ENCODE results near the gene PRTFDC1. TPM values are rescaled to one million over a fixed set of nuclear protein-coding genes. Genes with fewer than 3 reads are reported as not detected.
A peak's percentile ranks its signal among the peaks of the same experiment; 100 is the strongest.

The PRTFDC1 gene
- total and polyA plus RNA-seq, 2 donors (not counting 1 experiment from before 2014, with no cell fraction given): 26.9 to 32.7 TPM

DNA sequence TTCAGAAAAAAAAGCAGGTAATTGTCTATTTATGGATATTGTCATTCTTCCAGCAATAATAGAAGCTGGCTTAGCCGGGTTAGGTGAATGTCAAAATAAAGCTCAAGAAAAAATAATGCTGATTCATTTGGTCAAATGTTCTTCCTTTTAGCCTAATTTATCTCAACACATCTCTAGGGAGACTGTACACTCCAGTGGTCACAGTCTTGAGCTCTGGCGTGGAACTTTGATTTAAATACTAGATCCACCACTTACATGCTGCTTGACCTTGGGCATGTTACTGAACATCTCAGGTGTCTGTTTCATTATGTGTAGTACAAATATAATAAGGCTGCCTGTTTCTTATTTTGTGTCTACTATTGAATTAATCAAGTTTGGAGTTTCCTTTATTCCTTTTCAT, 22.0 kb downstream of the PRTFDC1 start:
- Histone ChIP-seq H4K20me1 (ENCODE audit: control insufficient read depth, extremely low read depth, insufficient read depth, low read length) (no peaks in the 10 kb centered on the region), H3K9ac (ENCODE audit: insufficient read depth, low read length) (no peak overlapping the region), H3K27me3 (ENCODE audit: control insufficient read depth, insufficient read depth, low read length) (no peaks in the 10 kb centered on the region), H3K4me2 (ENCODE audit: extremely low read depth, insufficient read depth, low read length) (no peak overlapping the region), H3K4me1 (ENCODE audit: control insufficient read depth, extremely low read depth, insufficient read depth, low read length) (no peaks in the 10 kb centered on the region), H3K4me3 (replicated peaks in 1 of 4; ENCODE audit: control extremely low read depth in 1 of 4, insufficient read depth in 1 of 4, low read depth in 3 of 4, low read length in 4 of 4) (no peak overlapping the region), H3K27ac (ENCODE audit: insufficient read depth, low read length) (no peak overlapping the region), H3K9me3 (ENCODE audit: control insufficient read depth, insufficient read depth, low read depth, low read length) (no peaks in the 10 kb centered on the region), H3K79me2 (ENCODE audit: control insufficient read depth, insufficient read depth, low read length) (no peaks in the 10 kb centered on the region), H3K36me3 (ENCODE audit: control insufficient read depth, insufficient read depth, low read length) (no peaks in the 10 kb centered on the region), H2AFZ (ENCODE audit: low read length) (no peak overlapping the region)
- TF ChIP-seq, protein P1, sequence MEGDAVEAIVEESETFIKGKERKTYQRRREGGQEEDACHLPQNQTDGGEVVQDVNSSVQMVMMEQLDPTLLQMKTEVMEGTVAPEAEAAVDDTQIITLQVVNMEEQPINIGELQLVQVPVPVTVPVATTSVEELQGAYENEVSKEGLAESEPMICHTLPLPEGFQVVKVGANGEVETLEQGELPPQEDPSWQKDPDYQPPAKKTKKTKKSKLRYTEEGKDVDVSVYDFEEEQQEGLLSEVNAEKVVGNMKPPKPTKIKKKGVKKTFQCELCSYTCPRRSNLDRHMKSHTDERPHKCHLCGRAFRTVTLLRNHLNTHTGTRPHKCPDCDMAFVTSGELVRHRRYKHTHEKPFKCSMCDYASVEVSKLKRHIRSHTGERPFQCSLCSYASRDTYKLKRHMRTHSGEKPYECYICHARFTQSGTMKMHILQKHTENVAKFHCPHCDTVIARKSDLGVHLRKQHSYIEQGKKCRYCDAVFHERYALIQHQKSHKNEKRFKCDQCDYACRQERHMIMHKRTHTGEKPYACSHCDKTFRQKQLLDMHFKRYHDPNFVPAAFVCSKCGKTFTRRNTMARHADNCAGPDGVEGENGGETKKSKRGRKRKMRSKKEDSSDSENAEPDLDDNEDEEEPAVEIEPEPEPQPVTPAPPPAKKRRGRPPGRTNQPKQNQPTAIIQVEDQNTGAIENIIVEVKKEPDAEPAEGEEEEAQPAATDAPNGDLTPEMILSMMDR (conservative IDR thresholded peaks at IDR 0.05 in 1 of 2, IDR thresholded peaks at IDR 0.05 in 1 of 2; ENCODE audit: low read depth in 1 of 2, low read length in 2 of 2): no peak
- TF ChIP-seq EZH2 (IDR thresholded peaks at IDR 0.05; ENCODE audit: low read length, missing control alignments): no peak
- DNase-seq (ENCODE audit: low read depth in 2 of 2): no peak

DNA sequence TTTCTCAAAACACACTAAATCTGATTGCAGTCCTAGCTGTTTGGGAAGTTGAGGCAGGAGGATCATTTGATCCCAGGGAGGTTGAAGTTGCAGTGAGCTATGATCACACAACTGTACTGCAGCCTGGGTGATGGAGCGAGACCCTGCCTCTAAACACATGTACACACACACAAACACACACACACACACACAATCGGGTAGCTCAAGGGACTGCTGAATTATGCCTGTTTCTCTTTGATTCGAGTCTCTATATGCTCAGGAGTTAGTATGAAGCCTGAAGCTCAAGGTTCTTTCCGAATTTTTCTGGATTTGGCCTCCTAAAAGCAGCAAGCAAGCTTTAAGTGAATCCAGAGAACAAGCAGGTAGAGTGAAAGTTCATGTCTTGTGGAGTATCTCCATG, 22.5 kb downstream of the PRTFDC1 start:
- no peak overlapping the region for H2AFZ ChIP-seq (ENCODE audit: low read length)
- no peaks in the 10 kb centered on the region for H3K4me1 ChIP-seq (ENCODE audit: control insufficient read depth, extremely low read depth, insufficient read depth, low read length)
- H3K27me3 ChIP-seq (ENCODE audit: control insufficient read depth, insufficient read depth, low read length): no peaks in the 10 kb centered on the region
- no peak overlapping the region for H3K27ac ChIP-seq (ENCODE audit: insufficient read depth, low read length)
- TF ChIP-seq, protein P1 (conservative IDR thresholded peaks at IDR 0.05 in 1 of 2, IDR thresholded peaks at IDR 0.05 in 1 of 2; ENCODE audit: low read depth in 1 of 2, low read length in 2 of 2): no peak
- TF ChIP-seq EZH2 (IDR thresholded peaks at IDR 0.05; ENCODE audit: low read length, missing control alignments): no peak
- no peaks in the 10 kb centered on the region for H3K79me2 ChIP-seq (ENCODE audit: control insufficient read depth, insufficient read depth, low read length)
- DNase-seq (ENCODE audit: low read depth in 2 of 2): no peak
- no peak overlapping the region for H3K4me3 ChIP-seq (replicated peaks in 1 of 4; ENCODE audit: control extremely low read depth in 1 of 4, insufficient read depth in 1 of 4, low read depth in 3 of 4, low read length in 4 of 4)
- no peak overlapping the region for H3K4me2 ChIP-seq (ENCODE audit: extremely low read depth, insufficient read depth, low read length)
- no peaks in the 10 kb centered on the region for H3K36me3 ChIP-seq (ENCODE audit: control insufficient read depth, insufficient read depth, low read length)
- no peaks in the 10 kb centered on the region for H4K20me1 ChIP-seq (ENCODE audit: control insufficient read depth, extremely low read depth, insufficient read depth, low read length)
- H3K9me3 ChIP-seq (ENCODE audit: control insufficient read depth, insufficient read depth, low read depth, low read length): no peaks in the 10 kb centered on the region
- H3K9ac ChIP-seq (ENCODE audit: insufficient read depth, low read length): no peak overlapping the region

DNA sequence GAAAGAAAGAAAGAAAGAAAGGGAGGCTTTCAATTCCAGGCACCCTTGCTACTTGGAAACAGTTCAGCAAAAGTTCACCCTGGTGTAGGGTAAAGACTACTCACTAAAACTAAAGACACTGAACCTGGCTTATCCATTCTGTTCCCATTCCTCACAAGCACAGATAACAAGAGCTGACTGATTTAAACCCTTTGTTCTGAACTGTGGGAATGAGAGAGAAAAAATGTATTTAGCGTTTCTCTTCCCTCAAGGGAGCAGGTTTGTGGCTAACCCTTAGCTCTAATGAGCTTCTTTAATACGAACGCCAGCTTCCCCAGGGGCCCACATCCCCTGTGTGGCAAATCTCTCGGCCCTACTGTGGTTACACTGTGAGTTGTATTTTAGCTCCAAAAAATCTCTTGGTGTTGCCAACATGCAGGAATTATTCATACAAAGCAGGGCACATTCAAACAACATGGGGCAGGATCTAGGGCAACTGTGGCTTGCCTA, 23.3 kb downstream of the PRTFDC1 start:
- Histone ChIP-seq H3K27ac (ENCODE audit: insufficient read depth, low read length) (no peak overlapping the region), H3K79me2 (ENCODE audit: control insufficient read depth, insufficient read depth, low read length) (no peaks in the 10 kb centered on the region), H3K9me3 (ENCODE audit: control insufficient read depth, insufficient read depth, low read depth, low read length) (no peaks in the 10 kb centered on the region), H3K4me1 (ENCODE audit: control insufficient read depth, extremely low read depth, insufficient read depth, low read length) (no peaks in the 10 kb centered on the region), H3K9ac (ENCODE audit: insufficient read depth, low read length) (no peak overlapping the region), H3K36me3 (ENCODE audit: control insufficient read depth, insufficient read depth, low read length) (no peaks in the 10 kb centered on the region), H3K4me2 (ENCODE audit: extremely low read depth, insufficient read depth, low read length) (no peak overlapping the region), H2AFZ (ENCODE audit: low read length) (no peak overlapping the region), H4K20me1 (ENCODE audit: control insufficient read depth, extremely low read depth, insufficient read depth, low read length) (no peaks in the 10 kb centered on the region), H3K27me3 (ENCODE audit: control insufficient read depth, insufficient read depth, low read length) (no peaks in the 10 kb centered on the region), H3K4me3 (replicated peaks in 1 of 4; ENCODE audit: control extremely low read depth in 1 of 4, insufficient read depth in 1 of 4, low read depth in 3 of 4, low read length in 4 of 4) (no peak overlapping the region)
- DNase-seq (ENCODE audit: low read depth in 2 of 2): peak; percentile 75 to 92
- TF ChIP-seq, protein P1 (conservative IDR thresholded peaks at IDR 0.05 in 1 of 2, IDR thresholded peaks at IDR 0.05 in 1 of 2; ENCODE audit: low read depth in 1 of 2, low read length in 2 of 2): no peak
- TF ChIP-seq EZH2 (IDR thresholded peaks at IDR 0.05; ENCODE audit: low read length, missing control alignments): no peak
